ENCODE measurements around the gene BCAR1.
"Not testable (repeated sequence)": the region's sequence is repeated elsewhere in the genome, so short reads cannot be mapped to it uniquely, and the experiment has no call there.

The BCAR1 gene

GRCh38 chr16:75271441-75272096 is 20.1 kb upstream of the BCAR1 start:
- DNase-seq: no peak

- DNase-seq: not testable (repeated sequence)
Observed at GRCh38 chr16:75269358-75269757, 17.9 kb upstream of the BCAR1 start.

- DNase-seq: peak; percentile 82
Observed at GRCh38 chr16:75267631-75268264, 16.3 kb upstream of the BCAR1 start.

GRCh38 chr16:75266738-75267630 is 15.6 kb upstream of the BCAR1 start:
- no peak for DNase-seq

- DNase-seq: no peak
Observed at GRCh38 chr16:75265911-75266701, 14.7 kb upstream of the BCAR1 start.

- DNase-seq: no peak
Observed at GRCh38 chr16:75264999-75265910, 13.8 kb upstream of the BCAR1 start.

GRCh38 chr16:75264457-75264998 is 13.1 kb upstream of the BCAR1 start:
- no peak for DNase-seq

GRCh38 chr16:75263963-75264445 is 12.6 kb upstream of the BCAR1 start:
- DNase-seq: no peak

GRCh38 chr16:75263291-75263962 is 12.0 kb upstream of the BCAR1 start:
- no peak for DNase-seq

GRCh38 chr16:75262800-75263127 is 11.3 kb upstream of the BCAR1 start:
- DNase-seq: no peak

GRCh38 chr16:75262104-75262799 is 10.8 kb upstream of the BCAR1 start:
- no peak for DNase-seq

GRCh38 chr16:75261590-75262078 is 10.2 kb upstream of the BCAR1 start:
- DNase-seq: no peak

- no peak for DNase-seq
Observed at GRCh38 chr16:75260851-75261589, 9.6 kb upstream of the BCAR1 start.

GRCh38 chr16:75258807-75259141 is 7.3 kb upstream of the BCAR1 start:
- no peak for DNase-seq

GRCh38 chr16:75257886-75258806 is 6.7 kb upstream of the BCAR1 start:
- DNase-seq: no peak

- DNase-seq: no peak
Observed at GRCh38 chr16:75256696-75257343, 5.4 kb upstream of the BCAR1 start.

- no peak for DNase-seq
Observed at GRCh38 chr16:75256059-75256571, 4.7 kb upstream of the BCAR1 start.
